Esophagus muscularis mucosa (tissue), 4 donors: ENCODE results near the gene PEX10.
A peak's percentile ranks its signal among the peaks of the same experiment; 100 is the strongest.

ENCODE experiments used
- EP300 ChIP-seq: sonication (generic); formaldehyde crosslinking; IDR thresholded peaks from one replicate; pipeline ENCODE4 v1.6.1; 2017; ENCODE audit warnings: antibody characterized with exemption
- POLR2A ChIP-seq: fragments of 450-650 bp; IDR thresholded peaks from one replicate; pipeline ENCODE4 v1.6.1; 2017; ENCODE audit warnings: antibody characterized with exemption, moderate library complexity, mild to moderate bottlenecking, low read depth
- POLR2AphosphoS5 ChIP-seq, 2 donors: sonication (generic); formaldehyde crosslinking; IDR thresholded peaks; one replicate each; pipeline ENCODE4 v1.6.1; 2017; ENCODE audit warnings: antibody characterized with exemption in 2 of 2
- TF ChIP-seq, protein P1 (sequence below), 3 experiments: fragments of 200-600 bp in 2 of 3; fragments of 450-650 bp in 1 of 3; sonication (generic) in 2 of 3; IDR thresholded peaks; one replicate each; pipeline ENCODE4 v1.5.1; 2017 to 2019; ENCODE audit warnings: antibody characterized with exemption in 3 of 3, mild to moderate bottlenecking in 2 of 3, moderate library complexity in 1 of 3

- no peak for TF ChIP-seq POLR2A
- TF ChIP-seq POLR2AphosphoS5 (IDR thresholded peaks at IDR 0.05): peak in 1 of 2 donors; percentile 73
- TF ChIP-seq, protein P1, sequence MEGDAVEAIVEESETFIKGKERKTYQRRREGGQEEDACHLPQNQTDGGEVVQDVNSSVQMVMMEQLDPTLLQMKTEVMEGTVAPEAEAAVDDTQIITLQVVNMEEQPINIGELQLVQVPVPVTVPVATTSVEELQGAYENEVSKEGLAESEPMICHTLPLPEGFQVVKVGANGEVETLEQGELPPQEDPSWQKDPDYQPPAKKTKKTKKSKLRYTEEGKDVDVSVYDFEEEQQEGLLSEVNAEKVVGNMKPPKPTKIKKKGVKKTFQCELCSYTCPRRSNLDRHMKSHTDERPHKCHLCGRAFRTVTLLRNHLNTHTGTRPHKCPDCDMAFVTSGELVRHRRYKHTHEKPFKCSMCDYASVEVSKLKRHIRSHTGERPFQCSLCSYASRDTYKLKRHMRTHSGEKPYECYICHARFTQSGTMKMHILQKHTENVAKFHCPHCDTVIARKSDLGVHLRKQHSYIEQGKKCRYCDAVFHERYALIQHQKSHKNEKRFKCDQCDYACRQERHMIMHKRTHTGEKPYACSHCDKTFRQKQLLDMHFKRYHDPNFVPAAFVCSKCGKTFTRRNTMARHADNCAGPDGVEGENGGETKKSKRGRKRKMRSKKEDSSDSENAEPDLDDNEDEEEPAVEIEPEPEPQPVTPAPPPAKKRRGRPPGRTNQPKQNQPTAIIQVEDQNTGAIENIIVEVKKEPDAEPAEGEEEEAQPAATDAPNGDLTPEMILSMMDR (IDR thresholded peaks at IDR 0.05): no peak
- no peak for TF ChIP-seq EP300
Measured at GRCh38 chr1:2412773-2413494, 570 bp upstream of the PEX10 start.
